Pulmonary artery endothelial cell (primary cell): Measurements from ENCODE around the gene AKAP7. TPM values are rescaled to one million over a fixed set of nuclear protein-coding genes. Genes with fewer than 3 reads are reported as not detected.

Source experiments
- total RNA-seq: library from RNA; depleted of rRNA; stranded (reverse); fragments of >200 nt; gene quantifications from 2 replicates; pipeline ENCODE4 v1.2.3, GENCODE V29; 2014

AKAP7 gene
- total RNA-seq, 1 donor from 2014 or later: 3.2 TPM

Other genes with a start within 250 kb of the AKAP7 start
- gene EPB41L2, start 72.2 kb upstream of the AKAP7 start, total RNA-seq: 66.4 and 74.7 TPM in 2 replicates